GM12864 (cell line): ENCODE data around the gene BCL10.

Experiments
- DNase-seq: peaks from one replicate; pipeline ENCODE4 v3.0.0-alpha.2; 2011; ENCODE audit warnings: low read depth
- H3K4me3 ChIP-seq: 2 replicates; pipeline ENCODE4 v1.5.1; 2011; ENCODE audit warnings: mild to moderate bottlenecking, low read depth, low read length, control low read depth
- CTCF ChIP-seq: IDR thresholded peaks from 2 replicates; pipeline ENCODE4 v1.5.1; 2011; ENCODE audit warnings: low read depth, mild to moderate bottlenecking, moderate library complexity, low read length, control low read depth, inconsistent platforms; ENCODE audit errors: missing control alignments

Gene BCL10

GRCh38 chr1:85319931-85320330, 43.5 kb upstream of the BCL10 start:
- no peak overlapping the region for H3K4me3 ChIP-seq
- DNase-seq, result no peak
- TF ChIP-seq CTCF, result no peak

GRCh38 chr1:85319491-85319890, 43.1 kb upstream of the BCL10 start:
- H3K4me3 ChIP-seq, result no peak overlapping the region
- TF ChIP-seq CTCF, result no peak
- no peak for DNase-seq

- no peak for DNase-seq
- H3K4me3 ChIP-seq, result no peak overlapping the region
- TF ChIP-seq CTCF, result no peak
Measured at GRCh38 chr1:85318217-85318616, 41.8 kb upstream of the BCL10 start.

- DNase-seq, result no peak
- TF ChIP-seq CTCF, result no peak
- H3K4me3 ChIP-seq, result no peak overlapping the region
Measured at GRCh38 chr1:85317560-85317959, 41.1 kb upstream of the BCL10 start.

- H3K4me3 ChIP-seq, result no peak overlapping the region
- no peak for TF ChIP-seq CTCF
- no peak for DNase-seq
Measured at GRCh38 chr1:85316321-85316720, 39.9 kb upstream of the BCL10 start.

GRCh38 chr1:85315789-85316188, 39.4 kb upstream of the BCL10 start:
- no peak overlapping the region for H3K4me3 ChIP-seq
- TF ChIP-seq CTCF, result no peak
- DNase-seq, result no peak

GRCh38 chr1:85314726-85315125, 38.3 kb upstream of the BCL10 start:
- TF ChIP-seq CTCF, result no peak
- no peak for DNase-seq
- H3K4me3 ChIP-seq, result no peak overlapping the region
